ENCODE data around the gene RIMBP2. TPM values are rescaled to one million over a fixed set of nuclear protein-coding genes. Genes with fewer than 3 reads are reported as not detected.

The RIMBP2 gene
- total RNA-seq, 1 experiment from 2014 or later: 0.95 TPM

GRCh38 chr12:130489293-130489692 lies 226.8 kb downstream of the RIMBP2 start:
- peaks cover 61% of the 10 kb centered on the region for H3K27me3 ChIP-seq (replicated peaks; ENCODE audit: insufficient read depth, low read depth, low read length, poor library complexity)
- no peaks in the 10 kb centered on the region for H3K9me3 ChIP-seq (ENCODE audit: low read depth, low read length, poor library complexity, severe bottlenecking)
- no peaks in the 10 kb centered on the region for H3K36me3 ChIP-seq (ENCODE audit: insufficient read depth, low read length, poor library complexity, severe bottlenecking)
- H3K4me1 ChIP-seq (ENCODE audit: insufficient read depth, low read length, poor library complexity, severe bottlenecking): no peaks in the 10 kb centered on the region
- no peak overlapping the region for H3K27ac ChIP-seq (ENCODE audit: low read depth, low read length, poor library complexity, severe bottlenecking)
- no TSS peak for BruUV-seq (replicated peaks)
- intact Hi-C loops (cut with micrococcal nuclease; ENCODE audit: unreplicated experiment): no loop called here
- CTCF ChIA-PET: no interaction called here
- H3K4me3 ChIP-seq (ENCODE audit: low read depth, low read length, poor library complexity, severe bottlenecking): no peak overlapping the region
- DNase-seq (ENCODE audit: low spot score): no peak
- TF ChIP-seq CTCF (conservative IDR thresholded peaks at IDR 0.05; ENCODE audit: low read depth, low read length) (no peak), EZH2 (IDR thresholded peaks at IDR 0.05; ENCODE audit: borderline replicate concordance, low read depth, low read length, poor library complexity, severe bottlenecking) (no peak)
- POLR2A ChIA-PET (ENCODE audit: low non-redundant PET): no interaction called here

DNA sequence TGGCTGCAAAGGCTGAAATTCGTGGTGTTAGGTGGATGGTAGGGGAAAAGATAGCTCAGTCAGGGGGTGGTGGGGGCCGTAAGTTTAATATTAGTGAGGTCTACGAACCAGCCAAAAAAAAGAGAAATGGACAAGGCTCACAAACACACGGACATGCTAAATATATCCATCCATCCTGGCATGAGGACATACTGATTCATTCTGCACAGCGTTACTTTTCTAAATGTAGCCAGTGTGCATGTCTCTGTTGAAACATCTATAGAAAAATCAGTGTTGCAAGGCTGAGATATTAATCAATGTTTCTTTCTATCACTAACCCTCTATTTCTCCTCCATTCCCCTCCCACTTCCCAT lies 227.8 kb downstream of the RIMBP2 start:
- H3K9me3 ChIP-seq (ENCODE audit: low read depth, low read length, poor library complexity, severe bottlenecking): no peaks in the 10 kb centered on the region
- TF ChIP-seq CTCF (conservative IDR thresholded peaks at IDR 0.05; ENCODE audit: low read depth, low read length): no peak
- TF ChIP-seq EZH2 (IDR thresholded peaks at IDR 0.05; ENCODE audit: borderline replicate concordance, low read depth, low read length, poor library complexity, severe bottlenecking): no peak
- no TSS peak for BruUV-seq (replicated peaks)
- POLR2A ChIA-PET (ENCODE audit: low non-redundant PET): no interaction called here
- H3K4me1 ChIP-seq (ENCODE audit: insufficient read depth, low read length, poor library complexity, severe bottlenecking): no peaks in the 10 kb centered on the region
- intact Hi-C loops (cut with micrococcal nuclease; ENCODE audit: unreplicated experiment): no loop called here
- H3K4me3 ChIP-seq (ENCODE audit: low read depth, low read length, poor library complexity, severe bottlenecking): no peak overlapping the region
- no peak for DNase-seq (ENCODE audit: low spot score)
- CTCF ChIA-PET: no interaction called here
- H3K36me3 ChIP-seq (ENCODE audit: insufficient read depth, low read length, poor library complexity, severe bottlenecking): no peaks in the 10 kb centered on the region
- peaks cover 54% of the 10 kb centered on the region for H3K27me3 ChIP-seq (replicated peaks; ENCODE audit: insufficient read depth, low read depth, low read length, poor library complexity)
- H3K27ac ChIP-seq (ENCODE audit: low read depth, low read length, poor library complexity, severe bottlenecking): no peak overlapping the region

GRCh38 chr12:130487636-130488357 lies 228.3 kb downstream of the RIMBP2 start:
- ChIA-PET POLR2A (ENCODE audit: low non-redundant PET) (no interaction called here), CTCF (no interaction called here)
- Histone ChIP-seq H3K36me3 (ENCODE audit: insufficient read depth, low read length, poor library complexity, severe bottlenecking) (no peaks in the 10 kb centered on the region), H3K9me3 (ENCODE audit: low read depth, low read length, poor library complexity, severe bottlenecking) (no peaks in the 10 kb centered on the region), H3K4me3 (ENCODE audit: low read depth, low read length, poor library complexity, severe bottlenecking) (no peak overlapping the region), H3K27ac (ENCODE audit: low read depth, low read length, poor library complexity, severe bottlenecking) (no peak overlapping the region), H3K27me3 (replicated peaks; ENCODE audit: insufficient read depth, low read depth, low read length, poor library complexity) (peaks cover 49% of the 10 kb centered on the region), H3K4me1 (ENCODE audit: insufficient read depth, low read length, poor library complexity, severe bottlenecking) (no peaks in the 10 kb centered on the region)
- BruUV-seq (replicated peaks): no TSS peak
- no peak for DNase-seq (ENCODE audit: low spot score)
- intact Hi-C loops (cut with micrococcal nuclease; ENCODE audit: unreplicated experiment): no loop called here
- TF ChIP-seq EZH2 (IDR thresholded peaks at IDR 0.05; ENCODE audit: borderline replicate concordance, low read depth, low read length, poor library complexity, severe bottlenecking): no peak
- no peak for TF ChIP-seq CTCF (conservative IDR thresholded peaks at IDR 0.05; ENCODE audit: low read depth, low read length)
